HG03432 (cell line): ENCODE results near the gene MED13.
"Not testable (repeated sequence)": the region's sequence is repeated elsewhere in the genome, so short reads cannot be mapped to it uniquely, and the experiment has no call there.

Source experiments
- ATAC-seq: cut with Tn5 transposase; IDR thresholded peaks from one replicate; pipeline ENCODE4 v1.9.1; 2021; ENCODE audit warnings: mild to moderate bottlenecking, moderate library complexity; ENCODE audit not compliant: unreplicated experiment

Gene MED13

GRCh38 chr17:61908292-61909037 lies 156.6 kb downstream of the MED13 start:
- no peak for ATAC-seq

- no peak for ATAC-seq
Observed at GRCh38 chr17:61907361-61907760, 157.7 kb downstream of the MED13 start.

GRCh38 chr17:61904094-61904710 lies 160.9 kb downstream of the MED13 start:
- ATAC-seq: peak; percentile 66

GRCh38 chr17:61903251-61903650 lies 161.8 kb downstream of the MED13 start:
- ATAC-seq: no peak

- ATAC-seq: no peak
Observed at GRCh38 chr17:61897548-61898180, 167.4 kb downstream of the MED13 start.

GRCh38 chr17:61895391-61895790 lies 169.7 kb downstream of the MED13 start:
- no peak for ATAC-seq

- ATAC-seq: not testable (repeated sequence)
Observed at GRCh38 chr17:61894310-61894709, 170.8 kb downstream of the MED13 start.
